Astrocyte of the hippocampus (primary cell): ENCODE measurements around the gene SNRPB2.

Experiments
- DNase-seq: peaks from one replicate; pipeline ENCODE4 v3.0.0; 2011; ENCODE audit warnings: low read depth, low spot score

The SNRPB2 gene

DNA sequence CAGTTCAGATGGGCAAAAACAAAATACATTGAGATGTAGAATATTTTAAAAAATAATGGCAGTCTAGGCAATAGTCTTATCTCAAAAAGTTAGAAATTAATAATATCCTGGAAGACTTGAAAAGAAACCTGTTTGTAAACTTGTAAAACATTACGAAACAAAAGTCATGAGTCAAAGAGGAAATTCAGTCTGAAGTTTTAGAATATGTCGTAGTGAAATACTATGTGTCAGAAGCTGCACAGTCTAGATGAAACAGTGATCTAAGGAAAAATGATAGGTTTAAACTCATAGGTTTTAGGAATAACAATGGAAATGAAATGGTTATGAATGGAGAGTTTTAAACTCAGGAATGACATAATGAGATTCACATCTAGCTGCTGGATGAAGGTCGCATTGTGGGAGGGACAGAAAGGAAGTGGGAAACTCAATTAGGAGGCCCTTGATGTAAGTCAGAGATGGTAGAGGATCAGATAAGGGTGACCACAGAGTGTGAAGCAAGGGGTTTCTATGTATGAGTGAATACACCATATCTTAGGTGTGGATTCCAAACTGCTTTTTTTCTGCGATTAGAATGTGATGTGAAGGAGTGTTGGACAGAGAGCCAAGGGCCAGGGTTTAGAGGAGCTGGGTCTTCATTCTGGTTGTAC is 2.8 kb downstream of the SNRPB2 start:
- DNase-seq, result no peak

DNA sequence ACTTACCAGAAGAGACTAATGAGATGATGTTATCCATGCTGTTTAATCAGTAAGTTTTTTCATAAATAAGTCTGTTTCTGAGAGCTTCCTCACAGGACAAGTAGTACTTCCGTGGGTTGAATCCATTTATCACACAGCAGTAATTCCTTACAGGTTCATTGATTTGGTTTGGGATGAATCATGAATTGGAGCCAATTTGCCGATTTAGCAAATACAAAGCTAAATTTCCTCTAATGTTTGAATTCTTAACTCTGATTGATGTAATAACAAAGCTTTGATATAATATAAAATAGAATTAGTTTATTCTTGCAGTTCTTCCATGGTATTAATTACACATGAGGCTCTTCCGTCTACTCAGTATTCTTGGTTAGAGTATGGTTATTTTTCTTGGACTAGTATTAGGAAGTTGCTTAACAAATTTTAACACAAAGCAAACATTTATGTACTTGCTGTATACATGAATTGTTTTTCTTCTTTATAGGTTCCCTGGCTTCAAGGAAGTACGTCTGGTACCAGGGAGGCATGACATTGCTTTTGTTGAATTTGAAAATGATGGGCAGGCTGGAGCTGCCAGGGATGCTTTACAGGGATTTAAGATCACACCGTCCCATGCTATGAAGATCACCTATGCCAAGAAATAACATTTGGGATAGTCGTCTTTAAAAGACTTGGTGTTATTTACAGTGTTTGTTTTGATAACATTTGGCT is 10.7 kb downstream of the SNRPB2 start:
- no peak for DNase-seq

DNA sequence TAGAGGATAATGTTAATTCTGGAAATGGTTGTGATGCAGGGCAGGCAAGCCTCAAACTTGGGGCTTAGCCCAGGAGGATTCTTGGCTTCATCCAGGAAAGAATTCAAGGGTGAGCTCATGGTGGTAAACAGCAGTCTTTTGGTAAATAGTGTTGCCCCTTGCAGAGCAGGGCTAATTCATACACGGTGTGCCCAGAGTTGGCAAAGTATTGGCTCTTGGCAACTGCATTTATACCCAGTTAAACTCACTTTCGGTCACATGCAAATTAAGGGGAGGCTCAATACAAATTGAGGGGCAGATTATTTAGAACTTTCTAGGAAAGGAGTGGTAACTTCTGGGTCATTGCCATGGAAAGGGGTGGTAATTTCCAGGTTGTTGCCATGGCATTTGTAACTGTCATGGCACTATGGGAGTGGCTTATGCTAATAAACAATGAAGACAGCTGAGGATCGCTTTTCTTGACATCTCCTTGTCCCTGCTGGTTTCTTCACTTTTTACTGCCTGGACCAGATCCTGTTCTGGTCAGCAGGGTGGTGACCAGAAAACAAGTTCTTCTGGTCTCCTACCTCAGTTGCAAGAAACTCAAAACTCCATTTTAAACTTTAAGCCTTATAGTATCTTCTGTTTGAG is 14.5 kb downstream of the SNRPB2 start:
- DNase-seq, result peak; percentile 26

DNA sequence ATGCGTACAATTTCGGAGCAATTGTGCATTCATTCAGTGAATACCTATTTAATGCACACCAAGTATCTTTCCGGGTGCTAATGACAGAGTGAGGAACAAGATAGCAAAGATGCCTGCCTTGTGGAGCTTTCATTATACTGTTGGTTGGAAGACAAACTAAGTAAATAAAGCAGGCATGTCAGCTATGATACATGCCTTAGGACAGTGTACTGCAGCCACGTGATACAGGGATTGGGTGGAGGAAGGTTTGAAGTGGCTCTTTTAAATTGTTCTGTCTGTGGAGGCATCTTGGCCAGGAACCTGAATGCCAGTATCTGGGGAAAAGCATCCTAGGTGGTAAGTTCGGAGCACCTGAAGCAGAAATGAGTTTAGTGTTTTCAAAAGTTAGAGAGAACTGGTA is 15.4 kb downstream of the SNRPB2 start:
- no peak for DNase-seq

DNA sequence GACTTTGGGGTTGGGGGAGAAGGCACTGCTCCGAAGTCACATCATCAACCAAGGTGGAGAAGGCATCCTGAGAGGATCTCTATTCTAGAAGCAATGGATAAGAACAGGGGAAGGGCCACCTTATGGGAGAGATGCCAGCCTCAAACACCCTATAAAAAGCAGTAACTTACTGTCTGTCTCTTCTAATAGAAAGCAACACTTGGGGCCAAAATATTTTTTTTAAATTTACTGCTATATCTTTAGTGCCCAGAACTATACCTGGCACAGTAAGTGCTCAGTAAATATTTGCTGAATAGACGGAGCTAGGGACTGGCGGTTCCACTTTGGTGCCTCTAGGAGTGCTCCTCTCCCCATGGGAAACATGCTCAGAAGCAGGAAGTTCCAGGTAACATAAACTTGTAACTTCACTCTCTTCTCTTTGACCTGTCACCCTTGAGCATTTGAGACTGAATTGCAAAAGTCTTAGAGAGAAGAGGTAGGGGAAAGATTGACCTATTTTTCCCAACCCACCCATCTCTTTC is 17.5 kb downstream of the SNRPB2 start:
- no peak for DNase-seq

DNA sequence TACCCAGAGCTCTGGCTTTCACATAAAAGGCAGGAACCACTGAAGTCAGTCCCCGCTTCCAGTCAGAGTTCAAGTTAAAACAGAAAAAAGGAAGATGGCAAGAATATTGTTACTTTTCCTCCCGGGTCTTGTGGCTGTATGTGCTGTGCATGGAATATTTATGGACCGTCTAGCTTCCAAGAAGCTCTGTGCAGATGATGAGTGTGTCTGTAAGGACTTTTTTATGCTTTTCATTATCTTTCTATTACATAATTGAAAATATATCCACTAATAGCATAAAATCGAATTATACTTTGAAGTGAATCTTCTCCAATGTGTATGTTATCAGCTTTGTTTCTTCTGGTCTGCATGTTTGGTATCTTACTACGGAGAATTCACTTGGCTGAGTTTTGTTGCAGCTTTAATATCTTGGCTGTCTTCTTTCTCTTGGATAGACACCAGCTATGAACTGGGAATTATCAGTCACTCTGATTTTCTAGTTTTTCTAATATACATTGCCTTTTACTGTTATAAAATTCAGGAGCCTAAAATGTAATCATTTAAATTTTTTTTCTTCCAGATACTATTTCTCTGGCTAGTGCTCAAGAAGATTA is 18.6 kb downstream of the SNRPB2 start, which contains the start of gene OTOR:
TSS of gene OTOR (plus strand) at position 51 of the 593 bp plus-strand sequence. CDS start at position 95, 44 bp downstream.
- DNase-seq, result no peak

DNA sequence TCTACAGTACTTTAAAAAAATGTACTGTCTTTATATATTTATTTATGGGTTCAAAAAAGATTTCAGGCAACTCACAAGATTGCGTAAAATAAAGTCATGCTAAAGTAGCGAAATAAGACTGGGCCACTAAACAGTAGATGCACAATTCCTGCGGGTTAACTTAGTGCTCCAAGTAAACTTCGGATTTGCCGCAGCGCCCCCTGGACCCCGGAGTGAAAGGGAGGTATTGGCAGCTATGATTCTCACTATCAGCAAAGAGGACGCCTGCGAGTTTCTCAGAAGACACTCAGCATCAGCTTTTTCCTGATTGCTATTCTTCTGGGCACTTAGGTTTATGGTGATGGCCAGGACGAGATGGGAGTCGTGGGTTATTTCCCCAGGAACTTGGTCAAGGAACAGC is 19.7 kb downstream of the SNRPB2 start:
- no peak for DNase-seq

DNA sequence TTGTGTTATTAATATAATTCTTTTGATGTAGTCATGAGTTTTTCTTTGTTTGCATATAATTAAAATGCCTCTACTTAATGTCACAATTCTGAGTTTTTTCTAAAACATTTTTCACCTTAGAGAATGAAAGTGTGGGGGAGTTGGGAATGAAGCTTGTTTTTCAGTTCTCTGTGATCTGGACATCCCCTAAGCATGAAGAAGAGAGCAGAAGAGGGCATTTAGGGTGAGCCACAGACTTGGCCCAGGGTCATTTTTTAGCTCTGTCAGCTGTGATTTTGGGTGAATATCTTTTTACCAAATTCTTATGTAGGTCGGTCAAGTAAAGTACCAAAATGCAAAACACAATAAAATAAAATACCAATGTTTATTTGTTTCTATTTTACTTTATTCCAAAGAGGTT is 22.3 kb downstream of the SNRPB2 start:
- no peak for DNase-seq

DNA sequence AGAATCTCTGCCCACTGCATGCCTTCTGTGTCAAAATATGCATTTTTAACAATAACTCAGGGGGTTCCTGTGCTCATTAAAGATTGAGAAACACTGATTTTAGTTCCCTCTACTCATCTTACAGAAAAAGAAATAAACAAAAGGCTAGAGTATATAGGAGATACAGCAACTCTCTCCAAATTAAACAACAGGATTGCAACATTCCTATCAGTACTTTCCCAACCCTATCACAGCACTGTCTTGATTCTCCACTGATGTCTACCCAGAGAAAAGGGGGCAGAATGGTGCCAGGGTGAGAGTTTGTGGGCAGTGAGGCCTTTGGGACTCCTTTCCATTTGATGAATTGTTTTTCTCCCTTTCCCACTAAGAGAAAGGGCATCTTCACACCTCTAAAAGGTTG is 23.1 kb downstream of the SNRPB2 start:
- DNase-seq, result no peak

DNA sequence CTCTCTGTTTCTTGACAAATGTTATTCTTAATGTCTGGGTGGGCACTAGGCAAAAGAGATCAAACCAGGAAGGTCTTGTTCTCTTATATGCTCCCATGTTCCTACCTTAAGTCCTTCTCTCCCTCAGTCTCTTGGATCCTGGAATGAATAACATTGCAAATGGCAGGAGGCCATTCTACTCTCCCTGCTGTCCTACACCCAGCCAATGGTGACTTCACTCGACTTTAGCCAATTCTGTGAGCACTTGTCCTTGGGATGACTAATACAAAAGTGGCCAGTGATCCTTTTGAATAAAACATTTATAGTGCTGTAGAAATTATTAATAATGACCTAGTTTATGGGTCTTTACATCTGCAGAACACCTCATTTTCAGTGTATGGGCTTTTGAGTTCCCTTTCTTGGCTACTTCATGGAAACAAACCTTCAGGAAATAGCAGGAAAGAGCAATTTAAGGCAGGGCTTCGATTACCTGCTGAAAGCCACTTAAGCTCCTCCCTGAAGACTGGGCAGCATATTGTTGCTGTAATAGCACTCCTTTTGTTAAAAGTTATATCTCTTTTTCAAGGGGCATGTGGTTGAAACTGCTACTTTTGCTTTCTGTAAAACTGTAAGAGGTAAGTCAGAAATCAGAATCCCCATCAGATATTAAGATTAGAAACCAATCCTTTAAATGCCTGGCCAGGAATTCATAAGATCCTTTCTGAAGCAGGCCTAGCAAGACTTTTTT is 28.8 kb downstream of the SNRPB2 start:
- DNase-seq, result no peak

DNA sequence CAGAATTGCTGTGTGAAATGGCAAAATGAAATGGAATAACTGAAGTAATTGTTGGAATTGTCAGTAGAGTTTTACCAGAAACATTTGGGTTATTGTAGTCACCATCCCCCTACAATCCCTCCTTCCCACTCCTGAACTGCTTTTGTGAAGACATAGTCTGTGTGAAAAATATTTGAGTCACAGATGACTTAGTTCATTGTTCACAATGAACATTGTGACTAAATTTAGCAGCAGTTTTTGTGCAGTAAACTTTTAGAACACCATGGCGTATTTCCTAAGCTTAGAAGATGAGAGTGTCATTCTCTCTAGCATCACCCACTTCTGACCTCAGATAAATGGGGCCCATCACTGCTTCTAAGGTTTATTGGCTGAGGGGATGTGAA is 29.3 kb downstream of the SNRPB2 start:
- no peak for DNase-seq

DNA sequence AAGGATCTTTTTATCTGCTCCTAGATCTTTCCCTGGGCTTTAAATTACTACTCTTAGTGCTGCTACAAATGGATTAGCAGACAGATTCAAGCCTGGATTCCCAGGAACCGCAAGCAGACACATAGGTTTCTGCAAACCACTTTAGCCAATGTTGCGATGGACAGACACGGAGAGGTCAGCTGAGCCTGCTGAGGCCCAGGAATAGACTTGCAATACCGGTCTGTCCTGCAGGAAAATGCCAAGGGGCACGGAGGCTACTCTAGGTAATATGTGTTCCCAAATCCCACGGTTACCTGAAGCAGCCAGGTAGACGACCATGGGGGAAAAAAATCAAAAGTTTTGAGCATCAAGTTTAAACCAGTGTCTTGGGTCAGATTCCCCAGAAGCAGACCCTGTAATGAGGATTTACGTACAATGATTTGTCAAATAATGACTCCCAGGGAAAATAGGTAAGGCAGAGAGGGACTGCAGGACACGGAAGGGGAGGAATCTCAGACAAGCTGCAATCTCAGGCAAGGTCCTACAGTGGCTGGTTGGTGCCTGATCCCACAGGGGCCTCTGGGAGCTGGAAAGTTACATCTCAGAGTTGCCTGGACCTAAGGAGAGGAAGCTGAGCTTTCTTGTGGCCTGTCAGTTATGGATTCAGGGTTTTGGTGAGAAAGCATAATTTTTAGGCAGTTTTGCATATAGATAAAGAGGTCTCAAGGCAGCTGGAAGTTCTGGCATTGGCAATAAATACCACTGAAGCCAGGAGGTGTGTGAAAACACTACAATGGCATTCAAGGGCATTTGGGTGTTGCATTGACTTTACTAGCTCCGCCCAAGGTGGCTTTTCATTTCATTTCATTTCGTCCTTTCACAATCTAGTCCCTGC is 30.8 kb downstream of the SNRPB2 start:
- DNase-seq, result no peak

DNA sequence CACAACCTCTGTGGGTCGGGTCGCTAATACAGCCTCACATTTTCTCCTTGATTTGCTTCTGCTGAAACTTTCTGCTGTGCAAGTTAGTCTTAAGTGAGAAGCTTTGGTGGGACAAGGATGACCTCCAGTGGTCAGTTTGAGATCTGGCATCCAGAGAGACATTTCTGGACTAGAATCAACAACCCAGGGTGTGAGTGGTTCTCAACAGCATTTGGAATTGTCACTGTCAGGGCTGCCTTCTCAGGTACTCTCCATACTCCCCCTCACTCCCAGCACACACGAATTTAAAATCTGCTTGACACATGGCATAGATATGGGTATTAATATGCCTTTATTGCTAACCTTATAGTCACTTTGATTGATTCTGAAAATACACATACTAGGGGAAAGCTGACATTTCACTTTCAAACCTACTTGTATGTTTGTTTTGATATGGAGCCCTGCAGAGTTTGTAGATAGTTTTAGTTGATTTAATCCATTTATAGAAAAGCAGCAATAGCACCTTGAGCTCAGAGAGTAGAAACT is 31.5 kb downstream of the SNRPB2 start:
- DNase-seq, result peak; percentile 81

DNA sequence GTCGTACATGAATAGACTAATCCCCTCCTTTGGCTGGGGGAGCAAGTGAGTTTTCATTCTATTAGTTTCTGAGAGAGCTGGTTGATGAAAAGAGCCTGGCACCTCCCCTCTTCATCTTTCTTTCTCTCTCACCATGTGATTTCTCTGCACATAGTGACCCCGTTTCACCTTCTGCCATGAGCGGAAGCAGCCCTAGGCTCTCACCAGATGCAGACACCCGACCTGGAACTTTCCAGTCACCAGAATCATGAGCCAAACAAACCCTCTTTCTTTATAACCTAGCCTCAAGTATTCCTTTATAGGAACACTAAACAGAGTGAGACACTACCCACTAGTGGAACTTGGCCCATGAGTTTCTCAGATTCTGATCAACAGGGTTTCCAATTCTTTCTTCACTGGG is 34.7 kb downstream of the SNRPB2 start:
- DNase-seq, result no peak

DNA sequence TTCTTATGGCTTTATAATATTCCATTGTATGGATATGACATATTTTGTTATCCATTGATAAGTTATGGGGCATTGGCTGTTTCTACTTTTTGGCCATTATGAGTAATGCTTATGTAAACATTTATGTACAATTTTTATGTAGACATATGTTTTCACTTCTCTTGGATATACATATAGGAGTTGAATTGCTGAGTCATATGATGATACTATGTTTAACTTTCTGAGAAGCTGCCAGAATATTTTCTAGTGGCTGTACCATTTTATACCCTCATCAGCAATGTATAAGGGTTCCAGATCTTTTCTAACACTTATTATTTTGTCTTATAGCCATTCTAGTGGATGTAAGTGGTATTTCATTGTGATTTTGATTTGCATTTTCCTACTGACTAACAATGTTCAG is 41.4 kb downstream of the SNRPB2 start:
- no peak for DNase-seq

DNA sequence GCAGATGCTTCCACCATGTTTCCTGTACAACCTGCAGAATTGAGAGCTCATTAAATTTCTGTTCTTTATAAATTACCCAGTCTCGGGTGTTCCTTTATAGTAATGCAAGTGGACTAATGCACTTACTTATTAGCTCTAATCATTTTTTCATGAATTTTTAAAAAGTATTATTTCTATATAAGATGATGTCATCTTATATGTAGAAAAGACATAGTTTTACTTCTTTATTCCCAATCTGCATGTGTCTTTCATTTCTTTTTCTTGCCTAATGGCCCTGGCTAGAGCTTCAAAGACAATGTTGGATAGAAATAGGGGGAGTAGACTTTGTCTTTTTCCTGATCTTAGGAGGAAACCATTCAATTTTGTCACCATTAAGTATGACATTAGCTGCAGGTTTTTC is 46.1 kb downstream of the SNRPB2 start:
- DNase-seq, result no peak

DNA sequence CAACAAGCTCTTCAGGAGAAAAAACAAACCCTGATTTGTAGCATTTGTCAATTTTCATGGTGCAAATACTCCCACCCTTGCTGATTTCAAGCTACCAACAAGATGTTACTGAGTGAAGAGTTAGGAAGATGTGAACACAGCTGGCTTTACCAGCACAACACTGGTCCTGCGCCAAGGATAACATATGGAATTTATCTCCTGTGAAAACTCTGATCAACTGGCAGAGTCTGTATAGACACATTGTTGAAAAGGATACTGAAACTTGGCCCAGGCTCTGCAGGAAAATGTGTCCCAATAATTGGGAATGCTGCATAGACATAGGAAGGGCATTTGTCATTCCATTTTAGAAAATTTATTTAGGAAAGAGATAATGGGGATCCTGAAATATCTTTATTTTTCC is 47.3 kb downstream of the SNRPB2 start:
- no peak for DNase-seq

DNA sequence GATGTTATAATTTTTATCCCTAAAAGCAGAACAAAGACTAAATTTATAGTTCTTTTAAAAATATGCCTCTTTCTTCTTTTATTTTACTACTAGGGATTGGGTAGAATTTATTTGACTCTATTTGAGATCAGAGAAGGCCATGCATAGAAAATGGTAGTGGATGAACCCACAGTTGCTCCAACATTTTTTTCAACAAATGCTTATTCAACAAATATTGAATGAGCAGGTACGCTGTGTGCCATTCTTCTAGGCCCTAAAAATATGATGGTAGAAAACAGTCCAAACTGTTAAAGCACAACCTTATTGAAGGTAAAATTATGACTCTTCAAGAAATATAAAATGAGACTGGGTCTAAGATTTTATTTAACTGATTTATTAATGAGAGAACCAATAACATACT is 48.3 kb downstream of the SNRPB2 start:
- no peak for DNase-seq

DNA sequence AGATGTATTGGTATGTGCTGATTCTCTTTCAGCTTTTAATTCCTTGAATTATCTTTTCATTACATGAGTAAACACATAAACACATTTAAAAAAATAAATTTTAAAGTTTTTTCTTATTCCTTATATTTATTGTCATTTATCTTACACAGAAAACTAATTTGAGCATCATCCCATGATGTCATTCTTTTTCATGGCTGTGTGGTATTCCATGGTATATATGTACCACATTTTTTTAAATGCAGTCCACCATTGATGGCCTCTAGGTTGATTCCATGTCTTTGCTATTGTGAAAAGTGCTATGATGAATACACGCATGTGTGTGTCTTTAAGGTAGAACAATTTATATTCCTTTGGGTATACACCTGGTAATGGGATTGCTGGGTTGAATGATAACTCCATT is 51.7 kb downstream of the SNRPB2 start:
- no peak for DNase-seq

DNA sequence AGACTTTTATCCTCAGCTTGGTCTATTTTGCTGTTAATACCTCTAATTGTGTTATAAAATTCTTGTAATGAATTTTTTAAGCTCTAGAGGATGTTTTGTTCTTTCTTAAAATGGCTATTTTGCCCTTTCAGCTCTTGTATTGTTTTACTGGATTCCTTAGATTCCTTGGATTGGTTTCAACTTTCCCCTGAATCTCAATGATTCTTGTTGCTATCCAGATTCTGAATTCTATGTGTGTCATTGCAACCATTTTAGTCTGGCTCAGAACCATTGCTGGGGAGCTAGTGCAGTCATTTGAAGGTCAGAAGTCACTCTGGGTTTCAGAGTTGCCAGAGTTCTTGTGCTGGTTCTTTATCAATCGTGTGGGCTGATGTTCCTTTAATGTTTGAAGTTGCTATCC is 55.4 kb downstream of the SNRPB2 start:
- DNase-seq, result peak; percentile 69
